HEK293 (cell line): ENCODE measurements around the gene CBFA2T2.

Source experiments
- CTCF ChIA-PET: fragments of 350-600 bp; formaldehyde crosslinking; extraction: SDS; loops from one replicate; lab custom pipeline; 2021; ENCODE audit warnings: antibody characterized with exemption; lab: Yijun Ruan, JAX
- POLR2A ChIA-PET: fragments of 300-600 bp; formaldehyde crosslinking; extraction: SDS; loops from one replicate; lab custom pipeline; 2020; ENCODE audit warnings: antibody characterized with exemption, inconsistent platforms; lab: Yijun Ruan, JAX
- H3K27ac ChIP-seq: fragments of 200-500 bp; sonication (Bioruptor generic); 2 replicates; pipeline ENCODE4 v1.5.1; 2014; ENCODE audit warnings: low read depth, low read length, control low read depth, inconsistent platforms; ENCODE audit errors: extremely low read depth
- H3K36me3 ChIP-seq, 2 experiments: fragments of 200-500 bp in 1 of 2; sonication (Bioruptor generic) in 1 of 2; 1 replicate in 1 of 2; 2 replicates in 1 of 2; pipeline ENCODE4 v1.5.1; 2014 to 2017; ENCODE audit warnings: inconsistent platforms in 2 of 2, low read length in 2 of 2; ENCODE audit not compliant: control insufficient read depth in 2 of 2, insufficient read depth in 1 of 2
- H3K4me1 ChIP-seq: fragments of 200-500 bp; sonication (Bioruptor generic); 2 replicates; pipeline ENCODE4 v1.5.1; 2014; ENCODE audit warnings: mild to moderate bottlenecking, low read length, inconsistent platforms; ENCODE audit not compliant: control insufficient read depth, insufficient read depth
- H3K4me3 ChIP-seq: 2 replicates; pipeline ENCODE4 v1.5.1; 2011; ENCODE audit warnings: low read depth, mild to moderate bottlenecking, control low read depth, low read length, moderate library complexity
- H3K9me3 ChIP-seq: fragments of 200-500 bp; sonication (Bioruptor generic); 2 replicates; pipeline ENCODE4 v1.5.1; 2014; ENCODE audit warnings: low read depth, low read length, inconsistent platforms; ENCODE audit not compliant: control insufficient read depth, insufficient read depth
- GLIS2 ChIP-seq: fragments of 450-650 bp; formaldehyde crosslinking; IDR thresholded peaks from 2 replicates; pipeline ENCODE4 v1.5.1; 2016; ENCODE audit warnings: missing biosample characterization, missing genetic modification characterization
- MEIS1 ChIP-seq: sonication (generic); formaldehyde crosslinking; IDR thresholded peaks from 2 replicates; pipeline ENCODE4 v1.8.1; 2022; ENCODE audit warnings: missing genetic modification reagents, mild to moderate bottlenecking, borderline replicate concordance
- PRDM6 ChIP-seq: fragments of 450-650 bp; formaldehyde crosslinking; IDR thresholded peaks from 2 replicates; pipeline ENCODE4 v1.5.1; 2017; ENCODE audit warnings: missing biosample characterization, missing genetic modification characterization
- WT1 ChIP-seq: fragments of 450-650 bp; formaldehyde crosslinking; IDR thresholded peaks from 2 replicates; pipeline ENCODE4 v1.5.1; 2016; ENCODE audit warnings: missing biosample characterization, missing genetic modification characterization
- YY2 ChIP-seq: fragments of 450-650 bp; formaldehyde crosslinking; IDR thresholded peaks from 2 replicates; pipeline ENCODE4 v1.5.1; 2016; ENCODE audit warnings: missing biosample characterization, missing genetic modification characterization
- ZNF138 ChIP-seq: fragments of 450-650 bp; formaldehyde crosslinking; IDR thresholded peaks from 2 replicates; pipeline ENCODE4 v1.5.1; 2016; ENCODE audit warnings: missing biosample characterization, missing genetic modification characterization, borderline replicate concordance
- ZNF140 ChIP-seq: fragments of 450-650 bp; formaldehyde crosslinking; IDR thresholded peaks from 2 replicates; pipeline ENCODE4 v1.5.1; 2016; ENCODE audit warnings: missing biosample characterization, missing genetic modification characterization
- ZNF148 ChIP-seq: fragments of 450-650 bp; formaldehyde crosslinking; IDR thresholded peaks from 2 replicates; pipeline ENCODE4 v1.5.0; 2017; ENCODE audit warnings: missing biosample characterization, missing genetic modification characterization, borderline replicate concordance
- ZNF155 ChIP-seq: fragments of 450-650 bp; formaldehyde crosslinking; IDR thresholded peaks from 2 replicates; pipeline ENCODE4 v1.5.1; 2016; ENCODE audit warnings: missing biosample characterization, missing genetic modification characterization
- ZNF184 ChIP-seq: fragments of 450-650 bp; IDR thresholded peaks from 2 replicates; pipeline ENCODE4 v1.5.1; 2018; ENCODE audit warnings: missing biosample characterization, mild to moderate bottlenecking, missing genetic modification characterization
- ZNF2 ChIP-seq: fragments of 450-650 bp; formaldehyde crosslinking; IDR thresholded peaks from 2 replicates; pipeline ENCODE4 v1.5.1; 2016; ENCODE audit warnings: missing biosample characterization, missing genetic modification characterization
- ZNF280D ChIP-seq: fragments of 450-650 bp; formaldehyde crosslinking; IDR thresholded peaks from 2 replicates; pipeline ENCODE4 v1.5.1; 2016; ENCODE audit warnings: missing biosample characterization, missing genetic modification characterization
- ZNF362 ChIP-seq: fragments of 450-650 bp; formaldehyde crosslinking; IDR thresholded peaks from 2 replicates; pipeline ENCODE4 v1.5.1; 2016; ENCODE audit warnings: missing biosample characterization, missing genetic modification characterization
- ZNF37A ChIP-seq: fragments of 450-650 bp; IDR thresholded peaks from 2 replicates; pipeline ENCODE4 v1.5.1; 2018; ENCODE audit warnings: missing biosample characterization, missing genetic modification characterization
- ZNF398 ChIP-seq: fragments of 450-650 bp; formaldehyde crosslinking; IDR thresholded peaks from 2 replicates; pipeline ENCODE4 v1.5.1; 2017; ENCODE audit warnings: missing biosample characterization, missing genetic modification characterization
- ZNF48 ChIP-seq: fragments of 450-650 bp; formaldehyde crosslinking; IDR thresholded peaks from 2 replicates; pipeline ENCODE4 v1.5.1; 2016; ENCODE audit warnings: missing biosample characterization, missing genetic modification characterization
- ZNF488 ChIP-seq: fragments of 450-650 bp; formaldehyde crosslinking; IDR thresholded peaks from 2 replicates; pipeline ENCODE4 v1.5.1; 2016; ENCODE audit warnings: missing biosample characterization, missing genetic modification characterization
- ZNF639 ChIP-seq: fragments of 450-650 bp; formaldehyde crosslinking; IDR thresholded peaks from 2 replicates; pipeline ENCODE4 v1.5.1; 2016; ENCODE audit warnings: missing biosample characterization, missing genetic modification characterization
- ZNF660 ChIP-seq: fragments of 450-650 bp; IDR thresholded peaks from 2 replicates; pipeline ENCODE4 v1.5.1; 2018; ENCODE audit warnings: missing biosample characterization, mild to moderate bottlenecking, missing genetic modification characterization
- ZNF677 ChIP-seq: fragments of 450-650 bp; IDR thresholded peaks from 2 replicates; pipeline ENCODE4 v1.5.0; 2018; ENCODE audit warnings: missing biosample characterization, mild to moderate bottlenecking, missing genetic modification characterization, moderate library complexity
- ZNF777 ChIP-seq: fragments of 450-650 bp; formaldehyde crosslinking; IDR thresholded peaks from 2 replicates; pipeline ENCODE4 v1.5.1; 2017; ENCODE audit warnings: missing biosample characterization, missing genetic modification characterization, borderline replicate concordance
- ZNF785 ChIP-seq: fragments of 450-650 bp; formaldehyde crosslinking; IDR thresholded peaks from 2 replicates; pipeline ENCODE4 v1.5.1; 2016; ENCODE audit warnings: missing biosample characterization, missing genetic modification characterization
- ZNF830 ChIP-seq: fragments of 450-650 bp; IDR thresholded peaks from 2 replicates; pipeline ENCODE4 v1.5.0; 2018; ENCODE audit warnings: missing biosample characterization, missing genetic modification characterization, low read depth, mild to moderate bottlenecking, moderate library complexity

The CBFA2T2 gene

GRCh38 chr20:33663161-33664084 lies 173.5 kb downstream of the CBFA2T2 start:
- H3K27ac ChIP-seq, result peak overlapping the region; percentile 62; the same call in 1 of the 2 replicates
- CTCF ChIA-PET, result interaction anchor here (0.6 to 1.8 kb wide), 7 partner anchors 10 to 367 kb away, joined by 3 to 8 read pairs (median 3); no protein-coding TSS in a partner anchor
- peak; percentile 60; the same call in 1 of the 2 replicates for TF ChIP-seq ZNF660 (tag by site-specific recombination)
- peak; percentile 65; the same call in 1 of the 2 replicates for TF ChIP-seq ZNF2
- no peak for TF ChIP-seq ZNF398 (tag by site-specific recombination)
- no peak for TF ChIP-seq ZNF37A (tag by site-specific recombination)
- TF ChIP-seq ZNF184 (tag by site-specific recombination), result 0 out of 2 replicates have a peak, but pooled peaks have one; percentile 9
- TF ChIP-seq ZNF155 (tag by site-specific recombination), result no peak
- no peak for TF ChIP-seq ZNF639
- no peak for TF ChIP-seq ZNF677 (tag by site-specific recombination)
- no peak for TF ChIP-seq ZNF362
- TF ChIP-seq ZNF138, result no peak
- TF ChIP-seq ZNF777, result no peak
- no peak for TF ChIP-seq ZNF140 (tag by site-specific recombination)
- no peak for TF ChIP-seq ZNF785
- TF ChIP-seq MEIS1, result no peak
- no peak for TF ChIP-seq ZNF830 (tag by site-specific recombination)
- no peak for TF ChIP-seq ZNF488 (tag by site-specific recombination)
- TF ChIP-seq ZNF148 (tag by site-specific recombination), result no peak
- TF ChIP-seq YY2 (tag by site-specific recombination), result no peak
- TF ChIP-seq WT1 (tag by site-specific recombination), result no peak
- no peak for TF ChIP-seq PRDM6
- TF ChIP-seq ZNF280D, result no peak
- TF ChIP-seq ZNF48 (tag by site-specific recombination), result no peak
- TF ChIP-seq GLIS2 (tag by site-specific recombination), result peak; percentile 93

More at GRCh38 chr20:33663161-33664084, 173.5 kb downstream of the CBFA2T2 start:
- H3K4me1 ChIP-seq, result no peaks in the 10 kb centered on the region
- peaks cover 0 to 40% of the 10 kb centered on the region in 2 experiments; a peak in 1 of 3 replicates for H3K36me3 ChIP-seq
- H3K4me3 ChIP-seq, result peak overlapping the region; percentile 58
- POLR2A ChIA-PET, result interaction anchor here (0.6 to 3.2 kb wide), 14 partner anchors 9 to 881 kb away, joined by 3 to 23 read pairs (median 6); partner anchors contain the start of genes CBFA2T2, NECAB3, PXMP4 and SNTA1
- H3K9me3 ChIP-seq, result no peaks in the 10 kb centered on the region
